MV-4-11 (cell line): ENCODE measurements around the gene DLX3.
"Not testable (repeated sequence)": the region's sequence is repeated elsewhere in the genome, so short reads cannot be mapped to it uniquely, and the experiment has no call there.

Experiments used
- DNase-seq: peaks from one replicate; lab custom pipeline; 2025; lab: John Stamatoyannopoulos, UW

Gene DLX3

DNA sequence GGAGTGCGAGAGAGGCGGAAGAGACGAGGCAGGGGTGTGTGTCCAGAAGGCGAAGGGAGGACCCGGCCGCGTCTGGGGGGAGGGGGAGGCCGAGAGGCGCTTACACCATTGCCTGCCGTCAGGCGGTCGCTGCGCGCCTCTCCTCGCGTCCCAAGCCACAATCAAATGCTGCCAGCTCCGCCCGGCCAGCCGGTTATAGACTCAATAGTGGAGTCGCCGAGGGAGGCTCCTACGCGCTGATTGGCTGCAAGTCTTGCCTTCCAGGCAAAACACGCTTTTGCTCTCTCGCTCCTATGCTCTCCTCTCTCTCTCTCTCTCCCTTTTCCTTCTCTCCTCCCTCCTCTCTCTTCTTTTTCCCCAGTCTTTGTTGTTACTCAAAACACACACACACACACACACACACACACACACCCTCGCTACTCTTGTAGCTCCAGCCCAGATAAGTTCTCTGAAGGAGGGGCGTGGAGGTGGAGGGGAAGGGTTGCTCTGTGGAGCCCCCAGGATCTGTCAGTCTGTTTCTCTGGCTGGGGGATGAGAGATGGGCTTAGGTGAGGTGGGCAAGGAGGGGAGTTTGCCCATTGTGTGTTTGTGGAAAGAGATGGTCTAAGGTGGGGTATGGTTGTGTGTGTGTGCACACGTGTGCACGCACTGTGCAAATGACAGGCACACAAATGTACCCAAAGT, at the start of gene DLX3:
DLX3 (minus strand) TSS at position 170 of the 684 bp plus-strand sequence. CDS start 226 bp downstream, outside the sequence.
- peak; percentile 4 for DNase-seq

DNA sequence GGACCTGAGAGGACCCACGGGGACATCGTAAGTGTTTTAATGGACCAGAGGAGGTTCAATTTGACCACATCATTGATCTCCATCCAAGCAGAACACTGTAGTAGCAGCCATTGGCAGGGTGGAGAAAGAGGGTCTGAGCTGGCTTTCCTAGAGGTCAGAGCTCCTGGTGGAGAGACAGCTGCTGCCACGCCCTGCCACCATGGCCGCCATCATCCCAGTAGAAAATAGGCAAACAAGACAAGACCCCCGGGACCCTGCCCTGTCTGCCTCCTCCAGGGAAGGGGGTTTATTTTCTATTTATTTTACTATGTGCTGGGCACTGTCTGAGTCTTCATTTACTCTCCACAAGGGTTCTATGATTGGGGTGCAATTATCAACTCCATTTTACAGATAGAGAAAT, 49.5 kb upstream of the DLX3 start:
- DNase-seq = no peak

DNA sequence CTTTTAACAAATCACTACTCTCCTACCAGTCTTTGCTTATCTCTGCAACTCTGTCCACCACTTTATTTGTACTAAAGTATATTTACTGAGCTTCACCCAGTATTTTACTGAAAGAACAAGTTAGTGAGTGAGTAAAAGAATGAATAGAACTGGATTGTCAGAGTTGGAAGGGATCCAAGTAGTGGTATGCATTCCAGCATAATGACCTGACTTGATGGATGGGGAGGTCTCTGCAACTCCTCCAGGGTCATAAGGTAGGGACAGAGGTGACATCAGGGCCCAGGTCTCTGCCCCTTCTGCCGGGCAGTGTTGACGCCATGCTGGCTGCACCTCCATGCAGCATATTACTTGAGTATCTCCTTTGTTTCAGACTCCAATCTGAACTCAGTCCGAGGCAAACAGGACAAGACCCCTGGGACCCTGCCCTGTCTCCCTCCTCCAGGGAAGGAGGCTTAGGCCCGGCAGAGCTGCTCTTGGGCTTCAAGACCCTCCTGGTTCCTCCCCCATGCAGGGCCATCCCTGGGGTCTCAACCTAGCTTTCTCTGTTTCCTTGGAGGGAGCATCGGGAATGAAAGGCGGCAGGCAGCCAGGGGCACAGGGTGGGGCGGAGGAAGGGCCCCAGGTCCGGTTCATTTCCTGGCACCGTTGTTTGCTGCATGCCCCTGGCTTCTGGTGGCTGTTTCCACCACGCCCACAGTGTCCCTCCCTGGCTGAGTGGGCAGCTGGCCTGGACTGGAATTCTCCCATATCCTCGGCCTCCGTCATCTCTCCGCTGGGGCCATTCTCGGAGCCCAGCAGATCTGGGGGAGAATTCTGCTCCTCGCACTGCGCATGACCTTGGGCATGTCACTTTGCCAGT, 48.5 kb upstream of the DLX3 start:
- no peak for DNase-seq

DNA sequence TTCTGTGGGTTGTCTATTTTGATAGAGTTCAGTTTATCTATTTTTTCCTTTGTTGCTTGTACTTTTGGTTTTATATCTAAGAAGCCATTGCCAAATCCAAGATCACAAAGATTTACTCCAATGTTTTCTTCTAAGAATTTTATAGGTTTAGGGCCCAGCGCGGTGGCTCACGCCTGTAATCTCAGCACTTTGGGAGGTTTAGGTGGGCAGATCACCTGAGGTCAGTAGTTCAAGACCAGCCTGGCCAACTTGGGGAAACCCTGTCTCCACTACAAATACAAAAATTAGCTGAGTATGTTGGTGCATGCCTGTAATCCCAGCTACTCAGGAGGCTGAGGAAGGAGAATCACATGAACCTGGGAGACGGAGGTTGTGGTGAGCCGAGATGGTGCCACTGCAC, 47.2 kb upstream of the DLX3 start:
- no peak for DNase-seq

DNA sequence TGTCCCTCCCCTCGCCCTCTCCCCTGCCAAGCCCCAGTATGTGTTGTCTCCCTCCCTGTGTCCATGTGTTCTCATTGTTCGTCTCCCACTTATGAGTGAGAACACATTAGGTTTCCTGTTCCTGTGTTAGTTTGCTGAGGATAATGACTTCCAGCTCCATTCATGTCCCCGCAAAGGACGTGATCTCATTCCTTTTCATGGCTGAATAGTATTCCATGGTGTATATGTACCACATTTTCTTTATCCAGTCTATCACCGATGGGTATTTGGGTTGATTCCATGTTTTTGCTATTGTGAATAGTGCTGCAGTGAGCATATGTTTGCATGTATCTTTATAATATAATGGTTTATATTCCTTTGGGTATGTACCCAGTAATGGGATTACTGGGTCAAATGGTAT, 45.5 kb upstream of the DLX3 start:
- DNase-seq = not testable (repeated sequence)

DNA sequence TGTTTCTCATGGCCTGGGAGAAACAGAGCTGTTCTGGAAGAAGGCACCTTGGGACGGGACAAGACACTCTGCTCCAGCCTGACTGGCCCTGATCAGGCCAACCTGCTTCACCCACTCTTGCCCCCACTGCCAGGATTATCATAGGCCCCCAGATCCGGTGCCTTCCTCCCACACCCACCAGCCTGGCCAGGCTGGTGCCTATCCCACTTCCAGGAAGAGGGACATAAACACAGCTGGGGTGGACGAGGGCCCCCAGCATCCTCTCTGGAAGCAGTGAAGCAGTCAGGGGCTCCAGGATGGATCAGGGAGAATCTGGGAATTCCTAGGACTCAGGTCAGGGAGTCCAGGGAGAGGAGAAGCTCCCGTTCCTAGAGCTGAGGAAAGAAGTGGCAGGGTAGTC, 44.0 kb upstream of the DLX3 start:
- no peak for DNase-seq

DNA sequence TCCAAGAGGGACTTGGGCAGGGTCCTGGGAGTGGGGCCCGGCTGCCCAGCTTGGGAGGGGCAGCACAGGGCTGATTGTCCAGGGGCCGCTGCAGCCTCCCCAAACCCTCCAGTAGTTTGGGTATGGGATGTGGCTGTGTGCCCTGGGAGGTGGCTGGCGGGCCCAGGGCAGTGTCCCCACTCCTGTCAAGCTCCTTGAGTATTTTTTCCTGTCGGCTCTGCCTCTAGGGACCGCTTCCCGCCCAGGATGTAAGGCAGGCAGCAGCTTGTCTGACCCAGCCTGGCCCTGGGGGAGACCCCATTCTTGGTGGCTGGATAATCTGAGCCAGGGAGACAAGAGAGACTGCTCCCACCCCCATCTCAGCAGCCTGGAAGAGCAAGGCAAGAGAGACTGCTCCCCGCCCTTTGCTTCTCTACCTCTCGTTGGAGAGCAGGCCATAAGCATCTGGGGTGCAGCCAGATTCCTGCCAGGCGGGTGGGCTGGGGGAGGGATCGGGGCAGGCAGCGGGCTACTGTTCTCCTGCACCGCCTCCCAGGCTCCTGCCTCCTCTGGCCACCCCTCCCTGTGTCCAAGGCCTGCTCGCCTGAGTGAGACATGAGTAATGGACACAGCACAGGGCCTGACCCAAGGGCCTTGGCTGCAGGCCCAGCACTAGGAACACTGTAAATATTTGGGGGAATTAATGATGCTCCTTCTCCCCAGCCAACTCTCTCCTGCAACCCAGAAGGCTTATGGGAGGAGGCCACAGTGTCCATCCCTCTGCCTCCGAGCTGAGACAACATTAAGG, 42.5 kb upstream of the DLX3 start:
- DNase-seq = no peak

DNA sequence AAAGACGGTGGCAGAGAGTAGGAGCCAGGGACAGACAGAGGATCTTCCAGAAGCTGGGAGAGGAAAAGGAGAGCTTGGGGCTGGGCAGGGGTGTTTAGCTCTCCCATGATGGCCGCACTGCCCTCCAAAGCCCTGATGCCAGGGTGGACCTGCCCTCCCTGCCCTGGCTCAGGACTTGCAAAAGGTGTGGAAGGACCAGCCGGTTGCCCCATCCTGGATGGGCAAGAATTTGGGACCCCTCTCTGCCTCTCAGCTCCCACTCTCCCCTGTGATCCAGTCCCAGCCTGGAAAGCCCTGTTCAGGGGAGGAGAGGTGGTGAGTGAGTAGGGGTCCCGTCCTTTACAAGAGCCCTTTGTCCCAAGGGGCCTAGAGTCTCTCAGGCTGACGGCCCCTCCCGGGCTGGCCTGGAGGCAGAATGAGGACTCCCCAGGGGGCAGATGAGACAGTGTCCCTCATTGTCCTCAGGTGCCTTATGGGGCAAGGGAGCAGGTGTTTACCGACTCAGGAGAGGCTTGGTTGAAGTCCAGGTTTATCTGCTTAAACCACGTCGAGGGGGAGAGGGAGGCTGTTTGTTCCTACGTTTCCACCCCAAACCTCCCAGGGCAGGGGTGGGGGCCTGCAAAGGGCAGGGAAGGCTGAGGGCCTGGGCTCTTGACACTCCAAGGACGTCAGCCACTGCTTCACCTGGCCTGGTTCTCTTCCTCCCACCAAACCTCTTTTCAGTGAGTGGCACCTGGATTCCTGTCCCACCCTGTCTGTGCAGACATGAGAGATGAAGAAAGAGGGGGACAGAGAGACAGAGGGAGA, 41.6 kb upstream of the DLX3 start:
- no peak for DNase-seq

DNA sequence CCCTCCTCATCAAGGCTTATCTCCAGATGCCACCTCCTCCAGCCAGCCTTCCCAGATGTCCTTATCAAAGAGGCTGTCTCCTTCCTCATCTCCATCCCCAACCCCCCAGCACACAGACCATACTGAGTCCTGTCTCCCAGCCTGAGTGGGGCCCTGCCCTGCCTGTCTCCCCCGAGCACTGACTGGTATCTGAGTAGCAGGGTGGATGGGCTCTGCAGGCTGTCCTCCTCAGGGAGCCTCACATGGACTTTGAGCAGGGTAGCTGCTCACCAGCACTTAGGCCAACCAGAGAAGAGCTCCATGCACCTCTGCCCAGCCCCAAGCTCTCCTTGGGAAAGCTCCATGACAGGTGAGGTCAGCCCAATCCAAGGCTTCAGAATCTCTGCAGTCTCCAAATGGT, 40.9 kb upstream of the DLX3 start:
- no peak for DNase-seq

DNA sequence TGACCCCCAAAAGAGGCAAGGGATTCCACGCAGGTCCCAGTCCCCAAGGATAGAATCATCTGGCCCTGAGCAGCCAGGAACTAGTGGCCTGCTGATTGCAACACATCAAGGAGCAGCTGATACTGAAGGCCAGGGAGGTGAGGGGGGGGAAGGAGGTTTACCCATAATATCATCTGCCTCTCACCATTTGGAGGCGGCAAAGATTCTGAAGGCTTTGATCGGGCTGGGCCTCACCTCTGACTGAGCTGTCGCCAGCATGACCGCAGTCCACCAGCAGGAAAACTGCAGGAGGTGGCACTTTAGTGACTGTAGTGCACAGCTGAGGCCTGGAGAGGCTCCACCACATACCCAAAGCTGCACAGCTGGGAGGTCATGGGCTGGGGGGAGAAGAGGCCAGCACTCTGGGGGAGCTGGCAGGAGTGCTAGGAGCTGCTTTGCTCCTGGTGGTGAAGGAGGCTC, 40.4 kb upstream of the DLX3 start:
- DNase-seq = no peak

DNA sequence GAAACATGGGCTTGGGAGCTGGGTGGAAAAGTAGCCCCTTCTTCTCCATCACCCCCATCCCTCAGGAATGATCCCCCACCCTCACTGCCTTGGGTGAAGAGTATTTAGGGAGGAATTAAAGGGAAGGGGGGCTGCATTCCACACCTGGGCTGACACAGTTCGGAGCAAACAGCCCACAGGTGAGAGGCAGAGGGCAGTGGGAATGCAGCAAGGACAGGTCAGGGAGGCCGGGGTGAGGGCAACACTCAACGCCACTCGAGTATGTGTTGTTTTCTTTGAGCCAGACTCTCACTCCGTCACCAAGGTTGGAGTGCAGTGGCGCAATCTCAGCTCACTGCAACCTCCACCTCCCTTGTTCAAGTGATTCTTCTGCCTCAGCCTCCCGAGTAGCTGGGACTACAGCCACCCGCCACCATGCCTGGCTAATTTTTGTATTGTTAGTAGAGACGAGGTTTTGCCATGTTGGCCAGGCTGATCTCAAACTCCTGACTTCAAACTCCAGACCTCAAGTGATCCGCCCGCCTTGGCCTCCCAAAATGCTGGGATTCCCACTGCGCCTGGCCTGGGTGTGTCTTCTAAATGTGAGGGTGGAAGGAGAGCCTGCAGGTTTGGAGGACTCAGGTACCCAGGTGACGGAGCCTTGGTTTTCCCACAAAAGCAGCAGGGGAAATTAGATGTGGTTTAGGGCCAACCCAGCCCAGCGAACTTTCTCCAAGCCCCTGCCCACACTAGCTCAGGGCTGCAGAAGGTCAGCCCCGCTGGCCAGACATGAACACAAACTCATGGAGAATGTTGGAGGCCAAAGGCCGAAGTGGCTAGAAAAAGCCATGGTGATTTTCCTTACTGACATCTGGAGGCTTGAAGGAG, 39.7 kb upstream of the DLX3 start:
- DNase-seq = no peak

DNA sequence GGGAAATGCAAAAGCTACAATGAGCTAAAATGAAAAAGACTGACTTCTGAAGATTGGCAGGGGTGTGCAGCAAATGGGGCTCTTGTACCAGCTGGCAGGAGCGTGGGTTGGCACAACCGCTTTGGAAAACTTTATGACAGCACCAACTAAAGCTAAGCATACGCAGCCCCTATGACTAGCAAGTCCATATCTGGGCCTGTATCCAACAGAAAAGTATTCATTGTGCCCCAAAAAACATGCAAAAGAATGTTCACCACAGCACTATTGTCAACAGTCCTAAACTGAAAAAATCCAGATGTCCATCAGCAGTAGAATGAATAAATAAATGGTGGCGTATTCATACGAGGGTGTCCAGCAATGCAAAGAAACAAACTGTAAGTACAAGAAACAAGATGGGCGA, 38.3 kb upstream of the DLX3 start:
- DNase-seq = no peak

DNA sequence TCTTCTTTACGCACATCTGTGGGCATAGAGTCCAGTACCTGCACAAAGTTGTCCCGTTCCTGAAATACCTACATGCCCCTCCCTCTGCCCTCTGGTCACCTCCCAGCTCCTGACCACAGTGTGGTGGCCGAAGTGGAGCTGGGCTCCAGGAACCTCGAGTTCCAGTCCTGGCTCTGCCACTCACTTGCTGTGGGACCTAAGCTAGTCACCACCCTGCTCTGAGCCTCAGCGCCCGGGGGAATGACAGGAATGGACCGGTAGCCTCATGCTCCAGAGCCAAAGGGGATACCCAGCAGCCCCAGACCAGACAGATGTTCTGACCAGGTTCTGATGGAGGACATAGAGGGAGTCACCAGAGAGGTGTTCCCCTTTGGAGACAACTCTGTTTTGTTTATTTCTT, 34.2 kb upstream of the DLX3 start:
- no peak for DNase-seq

DNA sequence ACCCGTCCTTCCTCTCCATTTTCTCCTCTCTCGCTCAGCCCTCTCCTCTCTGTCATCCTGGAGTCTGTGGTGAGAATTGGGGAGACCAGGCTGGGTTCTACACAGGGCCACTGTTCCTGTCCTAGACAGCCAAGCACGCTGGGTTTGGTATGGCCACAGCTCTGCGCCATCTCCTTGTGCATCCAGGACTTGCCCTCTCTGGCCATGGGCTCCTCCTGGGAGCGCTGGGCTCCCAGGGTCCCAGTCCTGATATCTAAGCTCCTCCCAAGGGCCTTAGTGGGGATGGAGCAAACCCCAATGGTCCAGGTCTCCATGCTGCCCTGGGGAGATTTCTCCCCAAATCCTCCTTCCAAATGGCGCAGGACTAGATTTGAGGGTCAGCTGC, 33.7 kb upstream of the DLX3 start:
- DNase-seq = no peak

DNA sequence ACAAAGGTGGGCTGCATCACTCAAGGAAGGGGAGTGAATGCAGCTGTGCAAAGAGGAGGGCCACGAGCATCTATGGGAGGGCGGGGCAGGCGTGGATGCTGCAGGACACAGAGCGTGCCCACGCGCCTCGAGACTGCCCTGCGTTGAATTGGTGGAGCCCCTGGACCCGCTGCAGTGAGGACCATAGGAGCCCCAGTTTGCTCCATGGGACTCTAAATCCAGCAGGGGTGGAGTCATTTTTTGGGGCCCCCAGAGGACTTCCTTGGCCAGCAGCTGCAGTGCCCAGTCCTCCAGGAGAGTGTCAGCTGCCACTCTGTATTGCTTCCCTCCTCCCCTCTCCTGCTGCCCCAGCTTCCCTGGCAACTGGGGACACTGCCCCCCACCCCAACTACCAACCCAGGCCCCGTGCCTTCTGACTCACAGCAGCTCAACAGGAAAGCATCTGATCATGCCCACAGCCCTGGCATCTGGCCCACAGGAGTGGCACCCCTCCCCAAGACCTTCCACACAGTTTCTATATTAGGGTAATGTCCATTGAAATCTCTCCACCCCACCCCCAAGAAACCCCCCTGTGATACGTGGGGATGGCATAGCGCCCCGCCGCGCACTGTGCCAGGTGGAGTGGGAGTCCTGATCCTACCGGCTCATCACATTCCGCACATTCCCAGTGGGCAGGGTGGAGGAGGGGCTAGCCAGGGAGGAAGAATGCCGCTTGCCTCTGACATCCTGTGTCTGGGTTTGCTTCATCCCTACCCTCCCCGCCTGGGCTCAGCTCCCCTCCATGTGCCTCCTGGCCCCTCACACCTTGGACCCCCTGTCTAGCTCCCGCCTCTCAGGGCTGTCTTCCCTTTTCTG, 33.1 kb upstream of the DLX3 start:
- DNase-seq = no peak

DNA sequence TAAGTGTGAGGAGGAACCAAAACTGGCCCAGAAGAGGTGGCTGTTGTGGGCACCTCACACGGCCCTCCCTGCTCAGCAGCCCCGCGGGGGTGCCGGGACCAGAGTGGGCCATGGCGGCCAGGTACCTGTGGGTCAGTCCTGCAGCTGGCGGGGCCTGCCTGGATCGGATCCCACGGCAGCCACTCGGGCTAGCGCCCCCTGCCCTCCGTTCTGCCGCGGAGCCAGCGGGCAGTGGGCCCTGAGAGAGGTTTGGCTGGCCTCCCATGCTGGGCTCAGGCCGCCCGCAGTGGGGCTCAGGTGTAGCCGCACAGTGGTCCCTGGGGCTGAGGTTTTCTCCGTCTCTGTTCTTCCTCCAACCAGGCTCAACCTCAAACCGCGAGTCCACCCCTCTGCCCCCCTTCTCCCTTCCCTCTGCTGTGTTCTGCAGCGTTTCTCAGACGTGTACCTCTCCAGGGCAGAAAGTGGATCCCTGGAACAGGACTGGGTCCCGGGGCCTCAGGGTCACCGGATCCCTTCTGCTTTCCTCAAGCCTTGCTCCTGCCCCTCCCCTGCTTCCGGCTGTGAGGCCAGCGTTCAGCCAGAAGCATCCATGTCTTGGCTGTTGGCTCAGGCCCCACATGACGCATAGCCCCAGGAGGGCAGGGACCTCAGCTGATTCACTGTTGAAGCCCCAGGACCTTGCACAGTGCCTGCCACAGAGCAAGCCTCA, 32.3 kb upstream of the DLX3 start:
- peak; percentile 47 for DNase-seq

DNA sequence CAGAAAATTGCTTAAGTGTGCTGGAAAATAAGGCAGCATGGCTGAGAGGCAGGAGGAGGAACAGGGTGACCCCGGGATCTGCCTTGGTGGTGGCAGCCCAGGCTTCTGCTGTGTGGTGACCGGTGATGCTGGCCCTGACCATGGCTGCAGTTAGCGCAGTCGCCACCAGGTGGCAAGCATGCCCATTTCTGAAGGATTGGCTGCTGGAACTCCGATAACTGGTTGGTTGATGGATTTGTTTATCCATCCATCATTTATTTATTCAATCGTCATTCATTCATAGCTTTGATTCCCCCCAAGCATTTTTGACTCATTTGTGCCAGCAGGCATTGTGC, 31.8 kb upstream of the DLX3 start:
- DNase-seq = peak; percentile 25

DNA sequence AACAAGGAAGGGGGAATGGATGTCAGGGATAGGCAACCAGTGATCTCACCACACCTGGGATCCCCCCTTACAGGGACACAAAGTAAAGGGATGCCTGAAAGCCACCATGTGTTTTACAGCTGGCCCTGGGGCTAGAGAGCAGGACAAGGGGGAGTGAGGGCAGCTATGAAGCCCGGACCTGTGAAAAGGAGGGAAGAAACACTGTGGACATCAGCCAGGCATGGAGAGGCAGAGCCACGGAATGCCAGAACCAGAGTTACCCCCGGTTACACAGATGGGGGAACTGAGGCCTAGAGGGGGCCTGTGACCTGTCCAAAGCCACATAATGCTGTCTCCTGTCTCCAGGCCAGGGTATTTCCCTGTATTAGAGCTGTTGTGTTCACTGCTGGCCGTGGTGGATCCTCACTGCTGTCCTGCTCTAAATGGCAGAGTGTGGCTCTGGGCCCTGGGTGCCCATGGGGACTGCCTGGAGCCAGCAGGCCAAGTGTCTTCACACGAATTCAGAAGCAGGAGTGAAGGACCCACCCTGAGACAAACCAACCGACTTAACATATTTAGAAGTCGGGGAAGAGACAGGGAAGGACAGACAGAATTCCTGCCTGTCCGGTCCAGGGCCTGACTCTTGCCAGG, 31.1 kb upstream of the DLX3 start:
- DNase-seq = no peak

DNA sequence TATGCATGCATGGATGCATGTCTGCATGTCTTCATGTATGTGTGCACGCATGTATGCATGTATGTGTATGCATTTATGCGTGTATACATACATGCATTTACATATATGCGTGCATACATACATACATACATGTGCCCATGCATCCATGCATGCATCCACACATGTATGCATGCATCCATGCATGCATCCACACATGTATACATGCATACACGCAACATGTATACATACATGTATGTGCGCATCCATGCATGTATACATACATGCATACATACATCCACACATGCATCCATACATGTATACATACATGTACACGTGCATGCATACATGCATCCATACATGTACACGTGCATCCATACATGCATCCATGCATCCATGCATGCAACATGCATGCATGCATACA, 29.8 kb upstream of the DLX3 start:
- no peak for DNase-seq
